Liver (tissue), 9 donors: ENCODE measurements around the gene TBC1D10A. TPM values are rescaled to one million over a fixed set of nuclear protein-coding genes. Genes with fewer than 3 reads are reported as not detected.

Experiments
- DNase-seq: peaks from one replicate; pipeline ENCODE4 v3.0.0-alpha.2; 2017; ENCODE audit warnings: low spot score
- H3K27ac ChIP-seq, 2 donors: one replicate each; pipeline ENCODE4 v1.7.0; 2013; ENCODE audit warnings: inconsistent platforms in 2 of 2, low read length in 2 of 2, control low read depth in 1 of 2, low read depth in 1 of 2, mild to moderate bottlenecking in 1 of 2
- H3K27me3 ChIP-seq, 4 donors: one replicate each; pipeline versions ENCODE4 v1.6.1 to v1.7.0; 2013; ENCODE audit warnings: low read length in 3 of 4, inconsistent platforms in 1 of 4, mild to moderate bottlenecking in 1 of 4, moderate library complexity in 1 of 4; ENCODE audit not compliant: control insufficient read depth in 4 of 4, insufficient read depth in 4 of 4
- H3K36me3 ChIP-seq, 4 donors: one replicate each; pipeline versions ENCODE4 v1.6.1 to v1.7.0; 2013; ENCODE audit warnings: low read length in 3 of 4, mild to moderate bottlenecking in 3 of 4, low read depth in 1 of 4, moderate library complexity in 1 of 4; ENCODE audit not compliant: control insufficient read depth in 4 of 4, insufficient read depth in 3 of 4
- H3K4me1 ChIP-seq, 4 donors: one replicate each; pipeline versions ENCODE4 v1.6.1 to v1.7.0; 2013; ENCODE audit warnings: low read length in 3 of 4, mild to moderate bottlenecking in 3 of 4, moderate library complexity in 1 of 4; ENCODE audit not compliant: control insufficient read depth in 4 of 4, insufficient read depth in 4 of 4
- H3K4me3 ChIP-seq, 3 donors: one replicate each; pipeline versions ENCODE4 v1.6.1 to v1.7.0; 2013; ENCODE audit warnings: low read length in 3 of 3, control low read depth in 1 of 3, low read depth in 1 of 3, mild to moderate bottlenecking in 1 of 3
- H3K9ac ChIP-seq, 2 donors: one replicate each; pipeline ENCODE4 v1.7.0; 2013; ENCODE audit warnings: low read length in 2 of 2, mild to moderate bottlenecking in 2 of 2, moderate library complexity in 2 of 2, control low read depth in 1 of 2, low read depth in 1 of 2
- H3K9me3 ChIP-seq, 4 donors: one replicate each; pipeline versions ENCODE4 v1.6.1 to v1.7.0; 2013; ENCODE audit warnings: low read length in 3 of 4; ENCODE audit not compliant: control insufficient read depth in 4 of 4
- EGR1 ChIP-seq, 2 donors: IDR thresholded peaks; 2 replicates each; pipeline ENCODE4 v1.6.1; 2016 to 2018; ENCODE audit warnings: antibody characterized with exemption in 2 of 2, low read depth in 2 of 2
- FOXA1 ChIP-seq: IDR thresholded peaks from 2 replicates; pipeline ENCODE4 v1.6.1; 2016; ENCODE audit warnings: antibody characterized with exemption
- FOXA2 ChIP-seq: IDR thresholded peaks from 2 replicates; pipeline ENCODE4 v1.6.1; 2016; ENCODE audit warnings: antibody characterized with exemption
- GABPA ChIP-seq, 2 donors: IDR thresholded peaks in 1 of 2; conservative IDR thresholded peaks in 1 of 2; 2 replicates each; pipeline ENCODE4 v1.6.1; 2016; ENCODE audit warnings: antibody characterized with exemption in 2 of 2, mild to moderate bottlenecking in 1 of 2, moderate library complexity in 1 of 2
- HNF4A ChIP-seq, 2 donors: conservative IDR thresholded peaks; 2 replicates each; pipeline ENCODE4 v1.6.1; 2016; ENCODE audit warnings: antibody characterized with exemption in 2 of 2, mild to moderate bottlenecking in 2 of 2
- HNF4G ChIP-seq: IDR thresholded peaks from 2 replicates; pipeline ENCODE4 v1.6.1; 2016; ENCODE audit warnings: antibody characterized with exemption
- JUND ChIP-seq, 2 donors: IDR thresholded peaks; 2 replicates each; pipeline ENCODE4 v1.6.1; 2016; ENCODE audit warnings: antibody characterized with exemption in 2 of 2
- NR2F2 ChIP-seq: IDR thresholded peaks from 2 replicates; pipeline ENCODE4 v1.6.1; 2016; ENCODE audit warnings: antibody characterized with exemption
- RAD21 ChIP-seq, 2 donors: IDR thresholded peaks; 2 replicates each; pipeline ENCODE4 v1.6.1; 2016; ENCODE audit warnings: antibody characterized with exemption in 2 of 2, mild to moderate bottlenecking in 2 of 2
- RXRA ChIP-seq, 2 donors: IDR thresholded peaks; 2 replicates each; pipeline ENCODE4 v1.6.1; 2017 to 2018; ENCODE audit warnings: antibody characterized with exemption in 2 of 2, mild to moderate bottlenecking in 1 of 2
- SP1 ChIP-seq: IDR thresholded peaks from 2 replicates; pipeline ENCODE4 v1.6.1; 2018; ENCODE audit warnings: antibody characterized with exemption, mild to moderate bottlenecking
- TAF1 ChIP-seq: conservative IDR thresholded peaks from 2 replicates; pipeline ENCODE4 v1.6.1; 2016; ENCODE audit warnings: antibody characterized with exemption, mild to moderate bottlenecking
- YY1 ChIP-seq: IDR thresholded peaks from 2 replicates; pipeline ENCODE4 v1.6.1; 2016; ENCODE audit warnings: antibody characterized with exemption, mild to moderate bottlenecking
- WGBS: extraction: QIAGEN DNeasy Blood & Tissue Kit; methylation state at CpG from one replicate; pipeline ENCODE4 v1.1.7; 2013; 5-methylcytosine and 5-hydroxymethylcytosine counted together
- polyA plus RNA-seq, 2 donors: library from polyadenylated mRNA; stranded (reverse) in 1 of 2; unstranded in 1 of 2; fragments of 200-250 nt in 1 of 2; fragments of >200 nt in 1 of 2; fragmentation: Nextera tagmentation in 1 of 2; extraction: Ambion mirVana in 1 of 2; gene quantifications; one replicate each; pipeline versions ENCODE4 v1.2.1 to v1.2.3, GENCODE V29; 2013 to 2015
- total RNA-seq, 2 donors: library from RNA; depleted of rRNA; stranded (reverse); fragments of >200 nt; gene quantifications; one replicate each; pipeline ENCODE4 v1.2.3, GENCODE V29; 2014
- TF ChIP-seq, protein P1 (sequence below): IDR thresholded peaks from 2 replicates; pipeline ENCODE4 v1.6.1; 2016; ENCODE audit warnings: antibody characterized with exemption, mild to moderate bottlenecking
- TF ChIP-seq, protein P2 (sequence below): IDR thresholded peaks from 2 replicates; pipeline ENCODE4 v1.6.1; 2016; ENCODE audit warnings: antibody characterized with exemption
- TF ChIP-seq, protein P3 (sequence below): IDR thresholded peaks from 2 replicates; pipeline ENCODE4 v1.6.1; 2016; ENCODE audit warnings: antibody characterized with exemption
- TF ChIP-seq, protein P4 (sequence below): IDR thresholded peaks from 2 replicates; pipeline ENCODE4 v1.6.1; 2016; ENCODE audit warnings: antibody characterized with exemption
- TF ChIP-seq, protein P5 (sequence below): fragments of 150-350 bp; IDR thresholded peaks from 2 replicates; pipeline ENCODE4 v1.5.1; 2017; ENCODE audit warnings: improper control_type of control experiment, low read depth, low read length; ENCODE audit not compliant: missing input control
- donor health status: healthy.
- donor health status: healthy.
- donor health status: healthy.
- donor health status: healthy.
- donor health status: healthy.

TBC1D10A gene
- total and polyA plus RNA-seq, 4 donors = 3.6 to 9.2 (median 8.2) TPM

DNA sequence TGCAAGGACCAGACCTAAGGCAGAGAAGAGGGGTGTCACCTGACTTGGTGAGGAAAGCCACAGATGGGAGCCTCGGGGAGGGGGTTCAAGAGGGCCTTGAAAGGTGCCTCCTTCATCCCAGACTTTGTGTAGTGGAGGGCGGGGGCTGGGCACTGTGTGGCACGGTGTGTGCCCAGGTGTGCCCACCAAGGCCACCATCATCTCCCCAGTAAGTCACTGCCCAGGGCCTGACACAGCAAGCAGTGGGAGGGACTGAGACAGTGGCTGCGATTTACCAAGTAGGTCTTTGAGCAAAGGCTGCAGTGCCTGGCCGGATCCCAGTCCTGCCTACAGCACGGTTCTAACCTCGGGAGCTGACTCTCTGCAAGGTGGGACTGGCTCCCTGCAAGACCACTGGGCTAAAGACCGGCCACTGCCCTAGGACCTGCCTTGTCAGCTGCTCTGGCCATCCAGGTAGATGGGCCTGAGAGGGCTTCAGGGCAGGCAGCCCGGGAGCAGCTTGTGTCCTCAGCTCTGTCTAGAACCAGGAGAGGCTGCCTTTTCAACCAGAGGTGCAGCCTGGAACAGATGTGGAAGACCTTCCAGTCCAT lies 61.5 kb downstream of the TBC1D10A start:
- Histone ChIP-seq H3K36me3 (no peaks in the 10 kb centered on the region), H3K27me3 (no peaks in the 10 kb centered on the region), H3K9me3 (no peaks in the 10 kb centered on the region), H3K9ac (peak overlapping the region in 1 of 2 donors; percentile 25), H3K27ac (peak overlapping the region in 1 of 2 donors; percentile 80), H3K4me3 (no peak overlapping the region), H3K4me1 (peaks cover 0 to 4% (median 2%) of the 10 kb centered on the region in 4 donors)
- WGBS = 92% methylated on average over 9 of the region's 9 CpGs
- TF ChIP-seq HNF4A (conservative IDR thresholded peaks at IDR 0.05) = no peak
- TF ChIP-seq NR2F2 = no peak
- TF ChIP-seq EGR1 (IDR thresholded peaks at IDR 0.05; ENCODE audit: low read depth in 2 of 2) = no peak
- TF ChIP-seq, protein P1, sequence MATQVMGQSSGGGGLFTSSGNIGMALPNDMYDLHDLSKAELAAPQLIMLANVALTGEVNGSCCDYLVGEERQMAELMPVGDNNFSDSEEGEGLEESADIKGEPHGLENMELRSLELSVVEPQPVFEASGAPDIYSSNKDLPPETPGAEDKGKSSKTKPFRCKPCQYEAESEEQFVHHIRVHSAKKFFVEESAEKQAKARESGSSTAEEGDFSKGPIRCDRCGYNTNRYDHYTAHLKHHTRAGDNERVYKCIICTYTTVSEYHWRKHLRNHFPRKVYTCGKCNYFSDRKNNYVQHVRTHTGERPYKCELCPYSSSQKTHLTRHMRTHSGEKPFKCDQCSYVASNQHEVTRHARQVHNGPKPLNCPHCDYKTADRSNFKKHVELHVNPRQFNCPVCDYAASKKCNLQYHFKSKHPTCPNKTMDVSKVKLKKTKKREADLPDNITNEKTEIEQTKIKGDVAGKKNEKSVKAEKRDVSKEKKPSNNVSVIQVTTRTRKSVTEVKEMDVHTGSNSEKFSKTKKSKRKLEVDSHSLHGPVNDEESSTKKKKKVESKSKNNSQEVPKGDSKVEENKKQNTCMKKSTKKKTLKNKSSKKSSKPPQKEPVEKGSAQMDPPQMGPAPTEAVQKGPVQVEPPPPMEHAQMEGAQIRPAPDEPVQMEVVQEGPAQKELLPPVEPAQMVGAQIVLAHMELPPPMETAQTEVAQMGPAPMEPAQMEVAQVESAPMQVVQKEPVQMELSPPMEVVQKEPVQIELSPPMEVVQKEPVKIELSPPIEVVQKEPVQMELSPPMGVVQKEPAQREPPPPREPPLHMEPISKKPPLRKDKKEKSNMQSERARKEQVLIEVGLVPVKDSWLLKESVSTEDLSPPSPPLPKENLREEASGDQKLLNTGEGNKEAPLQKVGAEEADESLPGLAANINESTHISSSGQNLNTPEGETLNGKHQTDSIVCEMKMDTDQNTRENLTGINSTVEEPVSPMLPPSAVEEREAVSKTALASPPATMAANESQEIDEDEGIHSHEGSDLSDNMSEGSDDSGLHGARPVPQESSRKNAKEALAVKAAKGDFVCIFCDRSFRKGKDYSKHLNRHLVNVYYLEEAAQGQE = no peak
- TF ChIP-seq, protein P2, sequence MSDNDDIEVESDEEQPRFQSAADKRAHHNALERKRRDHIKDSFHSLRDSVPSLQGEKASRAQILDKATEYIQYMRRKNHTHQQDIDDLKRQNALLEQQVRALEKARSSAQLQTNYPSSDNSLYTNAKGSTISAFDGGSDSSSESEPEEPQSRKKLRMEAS = no peak
- TF ChIP-seq YY1 = no peak
- DNase-seq = no peak

DNA sequence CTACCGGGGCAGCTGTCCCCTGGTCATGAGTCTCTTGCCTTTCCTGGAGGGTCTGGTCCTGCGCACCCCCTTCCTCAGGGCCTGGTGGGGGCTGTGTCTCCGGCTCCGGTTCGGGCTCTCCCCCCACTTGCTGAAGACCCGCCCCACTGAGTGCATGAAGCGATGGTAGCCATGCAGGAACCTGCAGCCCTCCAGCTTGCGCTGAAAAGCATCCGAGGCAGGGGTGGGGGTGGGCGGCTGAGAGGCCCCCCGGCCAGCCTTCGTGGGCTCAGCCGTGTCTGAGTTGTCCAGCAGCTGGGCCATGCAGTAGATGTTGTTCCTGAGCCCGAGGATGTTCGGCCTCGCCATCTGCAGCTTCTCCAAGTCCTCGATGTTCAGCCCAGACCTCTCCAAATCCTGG lies 62.9 kb downstream of the TBC1D10A start:
- WGBS = 92% methylated on average over 17 of the region's 17 CpGs
- no peak overlapping the region for H3K27ac ChIP-seq
- no peaks in the 10 kb centered on the region for H3K27me3 ChIP-seq
- H3K9me3 ChIP-seq = no peaks in the 10 kb centered on the region
- peaks cover 0 to 4% (median 2%) of the 10 kb centered on the region in 4 donors for H3K4me1 ChIP-seq
- H3K9ac ChIP-seq = no peak overlapping the region
- no peak for DNase-seq
- no peak overlapping the region for H3K4me3 ChIP-seq
- TF ChIP-seq NR2F2 (no peak), RXRA (IDR thresholded peaks at IDR 0.05) (no peak), HNF4G (no peak), FOXA2 (no peak), GABPA (IDR thresholded peaks at IDR 0.05 in 1 of 2, conservative IDR thresholded peaks at IDR 0.05 in 1 of 2) (no peak), SP1 (no peak), JUND (IDR thresholded peaks at IDR 0.05) (no peak), RAD21 (IDR thresholded peaks at IDR 0.05) (no peak), HNF4A (conservative IDR thresholded peaks at IDR 0.05) (no peak), TAF1 (no peak), EGR1 (IDR thresholded peaks at IDR 0.05; ENCODE audit: low read depth in 2 of 2) (no peak), YY1 (no peak), FOXA1 (no peak)
- TF ChIP-seq, protein P3, sequence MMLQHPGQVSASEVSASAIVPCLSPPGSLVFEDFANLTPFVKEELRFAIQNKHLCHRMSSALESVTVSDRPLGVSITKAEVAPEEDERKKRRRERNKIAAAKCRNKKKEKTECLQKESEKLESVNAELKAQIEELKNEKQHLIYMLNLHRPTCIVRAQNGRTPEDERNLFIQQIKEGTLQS = no peak
- TF ChIP-seq, protein P2 = no peak
- TF ChIP-seq, protein P4, sequence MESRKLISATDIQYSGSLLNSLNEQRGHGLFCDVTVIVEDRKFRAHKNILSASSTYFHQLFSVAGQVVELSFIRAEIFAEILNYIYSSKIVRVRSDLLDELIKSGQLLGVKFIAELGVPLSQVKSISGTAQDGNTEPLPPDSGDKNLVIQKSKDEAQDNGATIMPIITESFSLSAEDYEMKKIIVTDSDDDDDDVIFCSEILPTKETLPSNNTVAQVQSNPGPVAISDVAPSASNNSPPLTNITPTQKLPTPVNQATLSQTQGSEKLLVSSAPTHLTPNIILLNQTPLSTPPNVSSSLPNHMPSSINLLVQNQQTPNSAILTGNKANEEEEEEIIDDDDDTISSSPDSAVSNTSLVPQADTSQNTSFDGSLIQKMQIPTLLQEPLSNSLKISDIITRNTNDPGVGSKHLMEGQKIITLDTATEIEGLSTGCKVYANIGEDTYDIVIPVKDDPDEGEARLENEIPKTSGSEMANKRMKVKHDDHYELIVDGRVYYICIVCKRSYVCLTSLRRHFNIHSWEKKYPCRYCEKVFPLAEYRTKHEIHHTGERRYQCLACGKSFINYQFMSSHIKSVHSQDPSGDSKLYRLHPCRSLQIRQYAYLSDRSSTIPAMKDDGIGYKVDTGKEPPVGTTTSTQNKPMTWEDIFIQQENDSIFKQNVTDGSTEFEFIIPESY = no peak
- TF ChIP-seq, protein P1 = no peak
- TF ChIP-seq, protein P5, sequence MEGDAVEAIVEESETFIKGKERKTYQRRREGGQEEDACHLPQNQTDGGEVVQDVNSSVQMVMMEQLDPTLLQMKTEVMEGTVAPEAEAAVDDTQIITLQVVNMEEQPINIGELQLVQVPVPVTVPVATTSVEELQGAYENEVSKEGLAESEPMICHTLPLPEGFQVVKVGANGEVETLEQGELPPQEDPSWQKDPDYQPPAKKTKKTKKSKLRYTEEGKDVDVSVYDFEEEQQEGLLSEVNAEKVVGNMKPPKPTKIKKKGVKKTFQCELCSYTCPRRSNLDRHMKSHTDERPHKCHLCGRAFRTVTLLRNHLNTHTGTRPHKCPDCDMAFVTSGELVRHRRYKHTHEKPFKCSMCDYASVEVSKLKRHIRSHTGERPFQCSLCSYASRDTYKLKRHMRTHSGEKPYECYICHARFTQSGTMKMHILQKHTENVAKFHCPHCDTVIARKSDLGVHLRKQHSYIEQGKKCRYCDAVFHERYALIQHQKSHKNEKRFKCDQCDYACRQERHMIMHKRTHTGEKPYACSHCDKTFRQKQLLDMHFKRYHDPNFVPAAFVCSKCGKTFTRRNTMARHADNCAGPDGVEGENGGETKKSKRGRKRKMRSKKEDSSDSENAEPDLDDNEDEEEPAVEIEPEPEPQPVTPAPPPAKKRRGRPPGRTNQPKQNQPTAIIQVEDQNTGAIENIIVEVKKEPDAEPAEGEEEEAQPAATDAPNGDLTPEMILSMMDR = no peak
- H3K36me3 ChIP-seq = no peaks in the 10 kb centered on the region
